K562 (cell line): Measurements from ENCODE around the gene SYNGR1. TPM values are rescaled to one million over a fixed set of nuclear protein-coding genes. Genes with fewer than 3 reads are reported as not detected.
A peak's percentile ranks its signal among the peaks of the same experiment; 100 is the strongest.

Experiments used
- CXXC5 ChIP-seq: fragments of 250-450 bp; sonication (Bioruptor Pico); IDR thresholded peaks from 2 replicates; pipeline ENCODE4 v1.8.0; 2022; ENCODE audit warnings: inconsistent platforms, mild to moderate bottlenecking, moderate library complexity
- DDX20 ChIP-seq: fragments of 450-650 bp; IDR thresholded peaks from 2 replicates; pipeline ENCODE4 v1.6.1; 2016; ENCODE audit warnings: missing genetic modification characterization, low read depth, mild to moderate bottlenecking, missing compliant biosample characterization, moderate library complexity
- FUS ChIP-seq: fragments of 200-400 bp; formaldehyde crosslinking; optimal IDR thresholded peaks from 2 replicates; pipeline ENCODE3; 2017; ENCODE audit warnings: low read depth, low read length
- MAFG ChIP-seq: fragments of 450-650 bp; conservative IDR thresholded peaks from 2 replicates; pipeline ENCODE4 v1.6.1; 2016; ENCODE audit warnings: missing genetic modification characterization, missing compliant biosample characterization
- MTA1 ChIP-seq: fragments of 450-650 bp; IDR thresholded peaks from 2 replicates; pipeline ENCODE4 v1.6.1; 2017; ENCODE audit warnings: borderline replicate concordance
- NKRF ChIP-seq: fragments of 450-650 bp; IDR thresholded peaks from 2 replicates; pipeline ENCODE4 v1.6.1; 2016; ENCODE audit warnings: borderline replicate concordance
- POLR3G ChIP-seq: IDR thresholded peaks from 2 replicates; pipeline ENCODE4 v1.6.1; 2011; ENCODE audit not compliant: insufficient read length, insufficient replicate concordance; ENCODE audit errors: extremely low read depth
- SETDB1 ChIP-seq: IDR thresholded peaks from one replicate; pipeline ENCODE4 v1.6.1; 2012; ENCODE audit warnings: low read length, control low read depth, inconsistent platforms
- STAT6 ChIP-seq: sonication (generic); formaldehyde crosslinking; IDR thresholded peaks from 2 replicates; pipeline ENCODE4 v1.8.1; 2023; ENCODE audit warnings: mild to moderate bottlenecking, missing genetic modification reagents
- TARDBP ChIP-seq: fragments of 450-650 bp; IDR thresholded peaks from 2 replicates; pipeline ENCODE4 v1.6.1; 2016
- TEAD2 ChIP-seq: fragments of 450-650 bp; IDR thresholded peaks from 2 replicates; pipeline ENCODE4 v1.6.1; 2016; ENCODE audit warnings: missing genetic modification characterization, control low read depth, missing compliant biosample characterization
- ZNF175 ChIP-seq: fragments of 200-800 bp; sonication (Bioruptor generic); IDR thresholded peaks from 2 replicates; pipeline ENCODE4 v1.6.1; 2016; ENCODE audit warnings: low read depth, mild to moderate bottlenecking, missing genetic modification characterization, missing compliant biosample characterization
- polyA plus RNA-seq, 8 experiments: library from polyadenylated mRNA; depleted of rRNA in 4 of 8; stranded (reverse) in 5 of 8; unstranded in 3 of 8; fragments of >200 nt; fragmentation: Nextera tagmentation in 2 of 8; fragmentation: Illumina TruSeq in 1 of 8; extraction: Ambion mirVana in 2 of 8; extraction: Trizol in 1 of 8; gene quantifications; 2 replicates each; pipeline versions ENCODE4 v1.2.1 to v1.2.3, GENCODE V29; 2011 to 2014; ENCODE audit warnings: inconsistent platforms in 1 of 8, missing spikeins in 1 of 8
- total RNA-seq, 7 experiments: library from RNA; depleted of rRNA in 6 of 7; stranded (reverse); fragments of >200 nt in 6 of 7; fragmentation: Illumina TruSeq in 2 of 7; extraction: Trizol in 2 of 7; gene quantifications; 2 replicates each; pipeline versions ENCODE4 v1.2.1 to v1.2.3, GENCODE V29; 2011 to 2021; ENCODE audit warnings: low replicate concordance in 1 of 7
- TF ChIP-seq, protein P1 (sequence below): fragments of 250-450 bp; sonication (Bioruptor Pico); IDR thresholded peaks from 2 replicates; pipeline ENCODE4 v1.9.0; 2021; ENCODE audit warnings: mild to moderate bottlenecking
- TF ChIP-seq, protein P2 (sequence below): fragments of 450-650 bp; IDR thresholded peaks from 2 replicates; pipeline ENCODE4 v1.6.1; 2016; ENCODE audit warnings: low read depth

Gene SYNGR1
- total and polyA plus RNA-seq, 9 of the 15 experiments (the other 6 are each of a cell fraction or from before 2014, with no cell fraction given), result 1.8 to 15.9 (median 5.5) TPM

DNA sequence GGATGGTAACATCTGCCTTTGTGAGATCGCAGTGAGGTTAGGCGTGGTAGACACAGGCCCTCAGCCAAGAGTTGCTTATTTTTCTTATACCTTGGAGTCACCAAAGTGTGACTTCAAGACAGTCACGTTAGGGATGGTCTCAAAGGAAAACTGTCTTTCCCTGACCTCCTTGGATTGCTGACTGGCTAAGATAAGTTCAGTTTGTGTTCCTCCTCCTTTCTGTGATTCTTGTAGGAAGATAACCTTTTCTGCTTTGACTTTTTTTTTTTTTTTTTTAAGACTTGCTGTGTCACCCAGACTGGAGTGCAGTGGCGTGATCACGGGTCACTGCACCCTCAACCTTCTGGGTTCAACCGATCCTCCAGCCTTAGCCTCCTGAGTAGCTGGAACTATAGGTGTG is 72.9 kb downstream of the SYNGR1 start (continued):
- TF ChIP-seq NKRF (no peak), MAFG (peak; percentile 88), TEAD2 (tag) (no peak), CXXC5 (CRISPR knock-in tag) (peak; percentile 54), FUS (no peak), TARDBP (no peak), STAT6 (no peak), POLR3G (no peak), SETDB1 (no peak), ZNF175 (CRISPR knock-in tag) (no peak), MTA1 (no peak), DDX20 (tag) (no peak)
- TF ChIP-seq, protein P1, sequence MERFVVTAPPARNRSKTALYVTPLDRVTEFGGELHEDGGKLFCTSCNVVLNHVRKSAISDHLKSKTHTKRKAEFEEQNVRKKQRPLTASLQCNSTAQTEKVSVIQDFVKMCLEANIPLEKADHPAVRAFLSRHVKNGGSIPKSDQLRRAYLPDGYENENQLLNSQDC (CRISPR knock-in tag), result no peak
- TF ChIP-seq, protein P2, sequence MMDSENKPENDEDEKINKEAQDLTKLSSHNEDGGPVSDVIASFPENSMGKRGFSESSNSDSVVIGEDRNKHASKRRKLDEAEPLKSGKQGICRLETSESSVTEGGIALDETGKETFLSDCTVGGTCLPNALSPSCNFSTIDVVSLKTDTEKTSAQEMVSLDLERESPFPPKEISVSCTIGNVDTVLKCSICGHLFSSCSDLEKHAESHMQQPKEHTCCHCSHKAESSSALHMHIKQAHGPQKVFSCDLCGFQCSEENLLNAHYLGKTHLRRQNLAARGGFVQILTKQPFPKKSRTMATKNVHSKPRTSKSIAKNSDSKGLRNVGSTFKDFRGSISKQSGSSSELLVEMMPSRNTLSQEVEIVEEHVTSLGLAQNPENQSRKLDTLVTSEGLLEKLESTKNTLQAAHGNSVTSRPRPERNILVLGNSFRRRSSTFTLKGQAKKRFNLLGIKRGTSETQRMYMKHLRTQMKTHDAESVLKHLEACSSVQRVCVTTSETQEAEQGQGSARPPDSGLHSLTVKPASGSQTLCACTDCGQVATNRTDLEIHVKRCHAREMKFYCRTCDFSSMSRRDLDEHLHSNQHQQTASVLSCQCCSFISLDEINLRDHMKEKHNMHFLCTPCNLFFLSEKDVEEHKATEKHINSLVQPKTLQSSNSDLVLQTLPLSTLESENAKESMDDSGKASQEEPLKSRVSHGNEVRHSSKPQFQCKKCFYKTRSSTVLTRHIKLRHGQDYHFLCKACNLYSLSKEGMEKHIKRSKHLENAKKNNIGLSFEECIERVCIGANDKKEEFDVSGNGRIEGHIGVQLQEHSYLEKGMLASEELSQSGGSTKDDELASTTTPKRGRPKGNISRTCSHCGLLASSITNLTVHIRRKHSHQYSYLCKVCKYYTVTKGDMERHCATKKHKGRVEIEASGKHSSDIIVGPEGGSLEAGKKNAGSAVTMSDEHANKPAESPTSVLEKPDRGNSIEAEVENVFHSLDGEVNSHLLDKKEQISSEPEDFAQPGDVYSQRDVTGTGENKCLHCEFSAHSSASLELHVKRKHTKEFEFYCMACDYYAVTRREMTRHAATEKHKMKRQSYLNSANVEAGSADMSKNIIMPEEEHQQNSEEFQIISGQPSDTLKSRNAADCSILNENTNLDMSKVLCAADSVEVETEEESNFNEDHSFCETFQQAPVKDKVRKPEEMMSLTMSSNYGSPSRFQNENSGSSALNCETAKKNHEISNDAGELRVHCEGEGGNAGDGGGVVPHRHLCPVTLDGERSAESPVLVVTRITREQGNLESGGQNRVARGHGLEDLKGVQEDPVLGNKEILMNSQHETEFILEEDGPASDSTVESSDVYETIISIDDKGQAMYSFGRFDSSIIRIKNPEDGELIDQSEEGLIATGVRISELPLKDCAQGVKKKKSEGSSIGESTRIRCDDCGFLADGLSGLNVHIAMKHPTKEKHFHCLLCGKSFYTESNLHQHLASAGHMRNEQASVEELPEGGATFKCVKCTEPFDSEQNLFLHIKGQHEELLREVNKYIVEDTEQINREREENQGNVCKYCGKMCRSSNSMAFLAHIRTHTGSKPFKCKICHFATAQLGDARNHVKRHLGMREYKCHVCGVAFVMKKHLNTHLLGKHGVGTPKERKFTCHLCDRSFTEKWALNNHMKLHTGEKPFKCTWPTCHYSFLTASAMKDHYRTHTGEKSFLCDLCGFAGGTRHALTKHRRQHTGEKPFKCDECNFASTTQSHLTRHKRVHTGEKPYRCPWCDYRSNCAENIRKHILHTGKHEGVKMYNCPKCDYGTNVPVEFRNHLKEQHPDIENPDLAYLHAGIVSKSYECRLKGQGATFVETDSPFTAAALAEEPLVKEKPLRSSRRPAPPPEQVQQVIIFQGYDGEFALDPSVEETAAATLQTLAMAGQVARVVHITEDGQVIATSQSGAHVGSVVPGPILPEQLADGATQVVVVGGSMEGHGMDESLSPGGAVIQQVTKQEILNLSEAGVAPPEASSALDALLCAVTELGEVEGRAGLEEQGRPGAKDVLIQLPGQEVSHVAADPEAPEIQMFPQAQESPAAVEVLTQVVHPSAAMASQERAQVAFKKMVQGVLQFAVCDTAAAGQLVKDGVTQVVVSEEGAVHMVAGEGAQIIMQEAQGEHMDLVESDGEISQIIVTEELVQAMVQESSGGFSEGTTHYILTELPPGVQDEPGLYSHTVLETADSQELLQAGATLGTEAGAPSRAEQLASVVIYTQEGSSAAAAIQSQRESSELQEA, result no peak
